Gastroesophageal sphincter (tissue), 3 donors: ENCODE results near the gene ARHGAP26.

Source experiments
- CTCF ChIP-seq, 4 experiments: fragments of 200-600 bp in 2 of 4; fragments of 450-650 bp in 2 of 4; sonication (generic) in 1 of 4; IDR thresholded peaks; one replicate each; pipeline ENCODE4 v1.5.1; 2017 to 2019; ENCODE audit warnings: antibody characterized with exemption in 4 of 4, mild to moderate bottlenecking in 2 of 4, moderate library complexity in 2 of 4
- POLR2A ChIP-seq, 2 donors: fragments of 450-650 bp; IDR thresholded peaks; one replicate each; pipeline ENCODE4 v1.6.1; 2017; ENCODE audit warnings: antibody characterized with exemption in 2 of 2, mild to moderate bottlenecking in 2 of 2, moderate library complexity in 1 of 2
- POLR2AphosphoS5 ChIP-seq: sonication (generic); formaldehyde crosslinking; IDR thresholded peaks from one replicate; pipeline ENCODE4 v1.6.1; 2017; ENCODE audit warnings: antibody characterized with exemption

DNA sequence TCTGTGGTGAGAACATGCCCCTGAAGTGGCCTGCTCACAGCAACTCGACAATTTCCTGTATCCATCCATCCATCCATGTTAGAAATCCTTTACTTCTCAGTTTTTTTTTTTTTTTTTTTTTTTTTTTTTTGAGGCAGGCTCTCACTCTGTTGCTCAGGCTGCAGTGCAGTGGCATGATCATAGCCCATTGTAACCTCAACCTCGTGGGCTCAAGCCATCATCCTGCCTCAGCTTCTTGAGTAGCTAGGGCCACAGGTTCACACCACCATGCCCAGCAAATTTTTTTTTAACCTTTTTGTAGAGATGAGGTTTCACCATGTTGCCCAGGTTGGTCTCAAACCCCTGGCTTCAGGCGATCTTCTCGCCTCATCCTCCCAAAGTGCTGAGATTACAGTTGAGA, 259.1 kb downstream of the ARHGAP26 start:
- no peak for TF ChIP-seq POLR2AphosphoS5
- TF ChIP-seq CTCF (IDR thresholded peaks at IDR 0.05), result no peak
- no peak for TF ChIP-seq POLR2A (IDR thresholded peaks at IDR 0.05)
